ENCODE measurements around the gene OR13F1.

- no peak for TF ChIP-seq CEBPB (IDR thresholded peaks at IDR 0.05)
- no peak for TF ChIP-seq CREB1 (IDR thresholded peaks at IDR 0.05; ENCODE audit: low read depth)
- TF ChIP-seq MAX (IDR thresholded peaks at IDR 0.05), result no peak
- TF ChIP-seq FOXM1 (IDR thresholded peaks at IDR 0.05; ENCODE audit: borderline replicate concordance, low read depth), result no peak
- TF ChIP-seq TAF1 (IDR thresholded peaks at IDR 0.05; ENCODE audit: low read depth), result no peak
- no peak for TF ChIP-seq TEAD4 (IDR thresholded peaks at IDR 0.05)
- no peak for TF ChIP-seq YY1 (IDR thresholded peaks at IDR 0.05; ENCODE audit: low read depth)
- TF ChIP-seq USF1 (IDR thresholded peaks at IDR 0.05), result no peak
- no peak for TF ChIP-seq EP300 (IDR thresholded peaks at IDR 0.05; ENCODE audit: borderline replicate concordance)
- no peak for TF ChIP-seq RAD21 (IDR thresholded peaks at IDR 0.05; ENCODE audit: low read depth)
- no peak for TF ChIP-seq ZBTB7A (IDR thresholded peaks at IDR 0.05; ENCODE audit: low read depth)
- no peak for TF ChIP-seq EGR1 (IDR thresholded peaks at IDR 0.05)
Observed at GRCh38 chr9:104544644-104545043, 40.6 kb downstream of the OR13F1 start.

Measured in Ishikawa (cell line).